GM12864 (cell line): ENCODE results near the gene USP9X.
"Not testable (repeated sequence)": the region's sequence is repeated elsewhere in the genome, so short reads cannot be mapped to it uniquely, and the experiment has no call there.

Source experiments
- DNase-seq: peaks from one replicate; pipeline ENCODE4 v3.0.0-alpha.2; 2011; ENCODE audit warnings: low read depth
- H3K4me3 ChIP-seq: 2 replicates; pipeline ENCODE4 v1.5.1; 2011; ENCODE audit warnings: mild to moderate bottlenecking, low read depth, low read length, control low read depth
- CTCF ChIP-seq: IDR thresholded peaks from 2 replicates; pipeline ENCODE4 v1.5.1; 2011; ENCODE audit warnings: low read depth, mild to moderate bottlenecking, moderate library complexity, low read length, control low read depth, inconsistent platforms; ENCODE audit errors: missing control alignments

USP9X gene

GRCh38 chrX:41180194-41180908, 95.1 kb downstream of the USP9X start:
- DNase-seq = peak; percentile 49
- H3K4me3 ChIP-seq = no peak overlapping the region
- TF ChIP-seq CTCF = peak; percentile 57

GRCh38 chrX:41184312-41184711, 99.1 kb downstream of the USP9X start:
- DNase-seq = peak; percentile 12
- H3K4me3 ChIP-seq = no peak overlapping the region
- no peak for TF ChIP-seq CTCF

- DNase-seq, H3K4me3 ChIP-seq: not testable (repeated sequence)
These were observed 101.7 kb downstream of the USP9X start for GRCh38 chrX:41186946-41187345.

- no peak for TF ChIP-seq CTCF
- no peak for DNase-seq
- H3K4me3 ChIP-seq = no peak overlapping the region
These were observed 103.9 kb downstream of the USP9X start for GRCh38 chrX:41189156-41189555.

GRCh38 chrX:41192880-41193279, 107.6 kb downstream of the USP9X start:
- no peak for TF ChIP-seq CTCF
- no peak overlapping the region for H3K4me3 ChIP-seq
- DNase-seq = no peak

GRCh38 chrX:41198410-41198809, 113.2 kb downstream of the USP9X start:
- TF ChIP-seq CTCF = no peak
- DNase-seq = no peak
- H3K4me3 ChIP-seq = no peak overlapping the region

- no peak for TF ChIP-seq CTCF
These were observed 115.5 kb downstream of the USP9X start for GRCh38 chrX:41200785-41201184.

More at GRCh38 chrX:41200785-41201184, 115.5 kb downstream of the USP9X start:
- H3K4me3 ChIP-seq = no peak overlapping the region
- no peak for DNase-seq
